ENCODE results near the gene UMODL1.

- TF ChIP-seq CTCF (IDR thresholded peaks at IDR 0.05) (no peak), POLR2AphosphoS5 (IDR thresholded peaks at IDR 0.05) (no peak), POLR2A (IDR thresholded peaks at IDR 0.05) (no peak)
These were observed 14.3 kb downstream of the UMODL1 start for GRCh38 chr21:42085246-42086077.
